ENCODE measurements around the gene CXCL11. TPM values are rescaled to one million over a fixed set of nuclear protein-coding genes. Genes with fewer than 3 reads are reported as not detected.
A peak's percentile ranks its signal among the peaks of the same experiment; 100 is the strongest.

CXCL11 gene
- polyA plus RNA-seq, 1 donor (not counting 4 experiments of a cell fraction or from before 2014, with no cell fraction given): 0.93 TPM

GRCh38 chr4:75989846-75990528 is 45.9 kb downstream of the CXCL11 start:
- peaks cover 20% of the 10 kb centered on the region for H3K4me1 ChIP-seq (ENCODE audit: control insufficient read depth, extremely low read depth, insufficient read depth, low read length)
- H3K4me3 ChIP-seq (ENCODE audit: control insufficient read depth in 2 of 3, extremely low read depth in 1 of 3, insufficient read depth in 2 of 3, low read depth in 1 of 3, low read length in 3 of 3): peak overlapping the region; percentile 62 to 88 (median 73)
- H2AFZ ChIP-seq (ENCODE audit: control insufficient read depth, low read length): peak overlapping the region; percentile 88
- peak; percentile 5 for FAIRE-seq
- no peaks in the 10 kb centered on the region for H3K36me3 ChIP-seq (ENCODE audit: control insufficient read depth in 2 of 2, extremely low read depth in 1 of 2, insufficient read depth in 2 of 2, low read length in 2 of 2)
- dilution Hi-C loops (cut with MboI; ENCODE audit: extremely low pct_ligation_motif_present, low sequenced_read_pairs): no loop called here
- peak overlapping the region; percentile 69 for H3K4me2 ChIP-seq (ENCODE audit: control insufficient read depth, extremely low read depth, insufficient read depth, low read depth, low read length)
- peak overlapping the region; percentile 79 for H3K27ac ChIP-seq (ENCODE audit: control insufficient read depth, insufficient read depth, low read length)
- no peaks in the 10 kb centered on the region for H3K9me3 ChIP-seq (ENCODE audit: control insufficient read depth, low read depth, low read length)
- TF ChIP-seq EZH2 (IDR thresholded peaks at IDR 0.05; ENCODE audit: low read length) (no peak), CTCF (optimal IDR thresholded peaks at IDR 0.05 in 1 of 3, IDR thresholded peaks at IDR 0.05 in 1 of 3, conservative IDR thresholded peaks at IDR 0.05 in 1 of 3; ENCODE audit: extremely low read depth in 1 of 3, insufficient read depth in 2 of 3, low read length in 3 of 3) (no peak)
- peak overlapping the region; percentile 86 for H3K9ac ChIP-seq (ENCODE audit: control insufficient read depth, extremely low read depth, insufficient read depth, low read length)
- H4K20me1 ChIP-seq (ENCODE audit: control insufficient read depth, extremely low read depth, insufficient read depth, low read length): peaks cover 4% of the 10 kb centered on the region
- peaks cover 58% of the 10 kb centered on the region for H3K79me2 ChIP-seq (ENCODE audit: control insufficient read depth, insufficient read depth, low read length)
- H3K9me1 ChIP-seq (ENCODE audit: control insufficient read depth, extremely low read depth, insufficient read depth, low read length): peaks cover 2% of the 10 kb centered on the region
- H3K27me3 ChIP-seq (ENCODE audit: control insufficient read depth, extremely low read depth, insufficient read depth, low read length): no peaks in the 10 kb centered on the region
- no peak for DNase-seq (ENCODE audit: low read depth, low spot score)

DNA sequence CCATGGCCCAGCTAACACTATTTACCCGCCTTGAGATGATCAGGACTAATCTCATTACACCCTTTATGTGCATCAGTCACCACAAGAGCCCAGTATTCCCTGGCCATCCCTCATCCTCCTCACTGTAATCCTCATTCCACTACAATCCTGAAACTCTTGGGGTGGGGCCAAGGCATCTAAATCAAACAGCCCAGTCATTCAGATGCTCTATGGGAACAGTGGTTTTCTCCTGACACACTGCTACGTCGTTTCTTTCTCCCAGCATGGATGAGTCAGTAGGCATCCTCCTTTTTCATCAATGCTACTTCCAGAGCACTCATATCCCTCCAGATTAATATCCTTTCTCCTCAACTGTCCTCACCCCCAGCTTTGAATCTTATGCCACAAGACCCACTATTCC is 50.8 kb downstream of the CXCL11 start:
- dilution Hi-C loops (cut with MboI; ENCODE audit: extremely low pct_ligation_motif_present, low sequenced_read_pairs): no loop called here
- H3K9me3 ChIP-seq (ENCODE audit: control insufficient read depth, low read depth, low read length): no peaks in the 10 kb centered on the region
- H3K36me3 ChIP-seq (ENCODE audit: control insufficient read depth in 2 of 2, extremely low read depth in 1 of 2, insufficient read depth in 2 of 2, low read length in 2 of 2): peaks cover 9 to 12% of the 10 kb centered on the region in 2 experiments
- FAIRE-seq (peak; percentile 89), DNase-seq (ENCODE audit: low read depth, low spot score) (peak; percentile 41)
- TF ChIP-seq CTCF (optimal IDR thresholded peaks at IDR 0.05 in 1 of 3, IDR thresholded peaks at IDR 0.05 in 1 of 3, conservative IDR thresholded peaks at IDR 0.05 in 1 of 3; ENCODE audit: extremely low read depth in 1 of 3, insufficient read depth in 2 of 3, low read length in 3 of 3) (no peak), EZH2 (IDR thresholded peaks at IDR 0.05; ENCODE audit: low read length) (no peak)
- H3K9ac ChIP-seq (ENCODE audit: control insufficient read depth, extremely low read depth, insufficient read depth, low read length): no peak overlapping the region
- peaks cover 24% of the 10 kb centered on the region for H3K4me1 ChIP-seq (ENCODE audit: control insufficient read depth, extremely low read depth, insufficient read depth, low read length)
- H3K4me3 ChIP-seq (ENCODE audit: control insufficient read depth in 2 of 3, extremely low read depth in 1 of 3, insufficient read depth in 2 of 3, low read depth in 1 of 3, low read length in 3 of 3): no peak overlapping the region
- peak overlapping the region; percentile 9 for H3K4me2 ChIP-seq (ENCODE audit: control insufficient read depth, extremely low read depth, insufficient read depth, low read depth, low read length)
- peaks cover 84% of the 10 kb centered on the region for H3K79me2 ChIP-seq (ENCODE audit: control insufficient read depth, insufficient read depth, low read length)
- peak overlapping the region; percentile 50 for H3K27ac ChIP-seq (ENCODE audit: control insufficient read depth, insufficient read depth, low read length)
- no peaks in the 10 kb centered on the region for H3K27me3 ChIP-seq (ENCODE audit: control insufficient read depth, extremely low read depth, insufficient read depth, low read length)
- H2AFZ ChIP-seq (ENCODE audit: control insufficient read depth, low read length): no peak overlapping the region
- peaks cover 10% of the 10 kb centered on the region for H4K20me1 ChIP-seq (ENCODE audit: control insufficient read depth, extremely low read depth, insufficient read depth, low read length)
- peaks cover 4% of the 10 kb centered on the region for H3K9me1 ChIP-seq (ENCODE audit: control insufficient read depth, extremely low read depth, insufficient read depth, low read length)

Other genes with a start within 250 kb of the CXCL11 start
- gene PPEF2, start 133.6 kb downstream of the CXCL11 start, polyA plus RNA-seq: 0.03 TPM in 2 of 3 replicates, not detected in the other
- 8.9 to 12.2 TPM (median 11.4 TPM) in 3 replicates for gene NAAA, start 95.1 kb downstream of the CXCL11 start, polyA plus RNA-seq
- 21.2 to 33.0 TPM (median 28.9 TPM) in 3 replicates for gene SDAD1, start 45.1 kb downstream of the CXCL11 start, polyA plus RNA-seq
- 0.04 to 0.08 TPM (median 0.04 TPM) in 3 replicates for gene CXCL9, start 28.6 kb downstream of the CXCL11 start, polyA plus RNA-seq
- 0.48 to 0.99 TPM (median 0.72 TPM) in 3 replicates for gene CXCL10, start 12.6 kb downstream of the CXCL11 start, polyA plus RNA-seq
- 0.23 to 0.64 TPM (median 0.46 TPM) in 3 replicates for gene ART3, start 38.6 kb upstream of the CXCL11 start, polyA plus RNA-seq
- gene NUP54, start 112.3 kb upstream of the CXCL11 start, polyA plus RNA-seq: 28.1 to 59.2 TPM (median 33.8 TPM) in 3 replicates
- gene SCARB2, start 177.8 kb upstream of the CXCL11 start, polyA plus RNA-seq: 47.4 to 78.8 TPM (median 72.2 TPM) in 3 replicates
- gene FAM47E, start 215.7 kb upstream of the CXCL11 start, polyA plus RNA-seq: 0.16 to 0.29 TPM (median 0.28 TPM) in 3 replicates

Data from keratinocyte (primary cell).